Liver (tissue), 9 donors: ENCODE data around the gene ATG2B. TPM values are rescaled to one million over a fixed set of nuclear protein-coding genes. Genes with fewer than 3 reads are reported as not detected.

Experiments used
- DNase-seq: peaks from one replicate; pipeline ENCODE4 v3.0.0-alpha.2; 2017; ENCODE audit warnings: low spot score
- H3K27ac ChIP-seq, 2 donors: one replicate each; pipeline ENCODE4 v1.7.0; 2013; ENCODE audit warnings: inconsistent platforms in 2 of 2, low read length in 2 of 2, control low read depth in 1 of 2, low read depth in 1 of 2, mild to moderate bottlenecking in 1 of 2
- H3K27me3 ChIP-seq, 4 donors: one replicate each; pipeline versions ENCODE4 v1.6.1 to v1.7.0; 2013; ENCODE audit warnings: low read length in 3 of 4, inconsistent platforms in 1 of 4, mild to moderate bottlenecking in 1 of 4, moderate library complexity in 1 of 4; ENCODE audit not compliant: control insufficient read depth in 4 of 4, insufficient read depth in 4 of 4
- H3K36me3 ChIP-seq, 4 donors: one replicate each; pipeline versions ENCODE4 v1.6.1 to v1.7.0; 2013; ENCODE audit warnings: low read length in 3 of 4, mild to moderate bottlenecking in 3 of 4, low read depth in 1 of 4, moderate library complexity in 1 of 4; ENCODE audit not compliant: control insufficient read depth in 4 of 4, insufficient read depth in 3 of 4
- H3K4me1 ChIP-seq, 4 donors: one replicate each; pipeline versions ENCODE4 v1.6.1 to v1.7.0; 2013; ENCODE audit warnings: low read length in 3 of 4, mild to moderate bottlenecking in 3 of 4, moderate library complexity in 1 of 4; ENCODE audit not compliant: control insufficient read depth in 4 of 4, insufficient read depth in 4 of 4
- H3K4me3 ChIP-seq, 3 donors: one replicate each; pipeline versions ENCODE4 v1.6.1 to v1.7.0; 2013; ENCODE audit warnings: low read length in 3 of 3, control low read depth in 1 of 3, low read depth in 1 of 3, mild to moderate bottlenecking in 1 of 3
- H3K9ac ChIP-seq, 2 donors: one replicate each; pipeline ENCODE4 v1.7.0; 2013; ENCODE audit warnings: low read length in 2 of 2, mild to moderate bottlenecking in 2 of 2, moderate library complexity in 2 of 2, control low read depth in 1 of 2, low read depth in 1 of 2
- H3K9me3 ChIP-seq, 4 donors: one replicate each; pipeline versions ENCODE4 v1.6.1 to v1.7.0; 2013; ENCODE audit warnings: low read length in 3 of 4; ENCODE audit not compliant: control insufficient read depth in 4 of 4
- ATF3 ChIP-seq: IDR thresholded peaks from 2 replicates; pipeline ENCODE4 v1.6.1; 2016; ENCODE audit warnings: antibody characterized with exemption
- CTCF ChIP-seq: fragments of 150-350 bp; IDR thresholded peaks from 2 replicates; pipeline ENCODE4 v1.5.1; 2017; ENCODE audit warnings: improper control_type of control experiment, low read depth, low read length; ENCODE audit not compliant: missing input control
- EGR1 ChIP-seq, 2 donors: IDR thresholded peaks; 2 replicates each; pipeline ENCODE4 v1.6.1; 2016 to 2018; ENCODE audit warnings: antibody characterized with exemption in 2 of 2, low read depth in 2 of 2
- FOXA1 ChIP-seq: IDR thresholded peaks from 2 replicates; pipeline ENCODE4 v1.6.1; 2016; ENCODE audit warnings: antibody characterized with exemption
- FOXA2 ChIP-seq: IDR thresholded peaks from 2 replicates; pipeline ENCODE4 v1.6.1; 2016; ENCODE audit warnings: antibody characterized with exemption
- GABPA ChIP-seq, 2 donors: IDR thresholded peaks in 1 of 2; conservative IDR thresholded peaks in 1 of 2; 2 replicates each; pipeline ENCODE4 v1.6.1; 2016; ENCODE audit warnings: antibody characterized with exemption in 2 of 2, mild to moderate bottlenecking in 1 of 2, moderate library complexity in 1 of 2
- HNF4A ChIP-seq, 2 donors: conservative IDR thresholded peaks; 2 replicates each; pipeline ENCODE4 v1.6.1; 2016; ENCODE audit warnings: antibody characterized with exemption in 2 of 2, mild to moderate bottlenecking in 2 of 2
- HNF4G ChIP-seq: IDR thresholded peaks from 2 replicates; pipeline ENCODE4 v1.6.1; 2016; ENCODE audit warnings: antibody characterized with exemption
- JUND ChIP-seq, 2 donors: IDR thresholded peaks; 2 replicates each; pipeline ENCODE4 v1.6.1; 2016; ENCODE audit warnings: antibody characterized with exemption in 2 of 2
- MAX ChIP-seq: IDR thresholded peaks from 2 replicates; pipeline ENCODE4 v1.6.1; 2016; ENCODE audit warnings: antibody characterized with exemption
- NR2F2 ChIP-seq: IDR thresholded peaks from 2 replicates; pipeline ENCODE4 v1.6.1; 2016; ENCODE audit warnings: antibody characterized with exemption
- RAD21 ChIP-seq, 2 donors: IDR thresholded peaks; 2 replicates each; pipeline ENCODE4 v1.6.1; 2016; ENCODE audit warnings: antibody characterized with exemption in 2 of 2, mild to moderate bottlenecking in 2 of 2
- REST ChIP-seq: IDR thresholded peaks from 2 replicates; pipeline ENCODE4 v1.6.1; 2016; ENCODE audit warnings: antibody characterized with exemption, mild to moderate bottlenecking
- RXRA ChIP-seq, 2 donors: IDR thresholded peaks; 2 replicates each; pipeline ENCODE4 v1.6.1; 2017 to 2018; ENCODE audit warnings: antibody characterized with exemption in 2 of 2, mild to moderate bottlenecking in 1 of 2
- SP1 ChIP-seq: IDR thresholded peaks from 2 replicates; pipeline ENCODE4 v1.6.1; 2018; ENCODE audit warnings: antibody characterized with exemption, mild to moderate bottlenecking
- TAF1 ChIP-seq: conservative IDR thresholded peaks from 2 replicates; pipeline ENCODE4 v1.6.1; 2016; ENCODE audit warnings: antibody characterized with exemption, mild to moderate bottlenecking
- YY1 ChIP-seq: IDR thresholded peaks from 2 replicates; pipeline ENCODE4 v1.6.1; 2016; ENCODE audit warnings: antibody characterized with exemption, mild to moderate bottlenecking
- ZBTB33 ChIP-seq: IDR thresholded peaks from 2 replicates; pipeline ENCODE4 v1.6.1; 2016; ENCODE audit warnings: antibody characterized with exemption
- WGBS: extraction: QIAGEN DNeasy Blood & Tissue Kit; methylation state at CpG from one replicate; pipeline ENCODE4 v1.1.7; 2013; 5-methylcytosine and 5-hydroxymethylcytosine counted together
- polyA plus RNA-seq, 2 donors: library from polyadenylated mRNA; stranded (reverse) in 1 of 2; unstranded in 1 of 2; fragments of 200-250 nt in 1 of 2; fragments of >200 nt in 1 of 2; fragmentation: Nextera tagmentation in 1 of 2; extraction: Ambion mirVana in 1 of 2; gene quantifications; one replicate each; pipeline versions ENCODE4 v1.2.1 to v1.2.3, GENCODE V29; 2013 to 2015
- total RNA-seq, 2 donors: library from RNA; depleted of rRNA; stranded (reverse); fragments of >200 nt; gene quantifications; one replicate each; pipeline ENCODE4 v1.2.3, GENCODE V29; 2014
- donor health status: healthy.
- donor health status: healthy.
- donor health status: healthy.
- donor health status: healthy.
- donor health status: healthy.

Gene ATG2B
- total and polyA plus RNA-seq, 4 donors: 4.7 to 36.0 (median 20.5) TPM

- Histone ChIP-seq H3K9ac (no peak overlapping the region), H3K4me3 (no peak overlapping the region), H3K36me3 (no peaks in the 10 kb centered on the region), H3K27ac (no peak overlapping the region), H3K4me1 (peaks cover 0 to 14% (median 10%) of the 10 kb centered on the region in 4 donors), H3K27me3 (no peaks in the 10 kb centered on the region), H3K9me3 (no peaks in the 10 kb centered on the region)
- TF ChIP-seq ATF3: no peak
- TF ChIP-seq SP1: no peak
- TF ChIP-seq YY1: no peak
- TF ChIP-seq EGR1 (IDR thresholded peaks at IDR 0.05; ENCODE audit: low read depth in 2 of 2): no peak
- peak; percentile 31 for DNase-seq
- WGBS: 88% methylated on average over 10 of the region's 10 CpGs
These were observed 93.8 kb downstream of the ATG2B start for GRCh38 chr14:96269359-96269710.

- WGBS: 54% methylated on average over 22 of the region's 22 CpGs
- Histone ChIP-seq H3K4me1 (peaks cover 0 to 14% (median 10%) of the 10 kb centered on the region in 4 donors), H3K9ac (no peak overlapping the region), H3K9me3 (no peaks in the 10 kb centered on the region), H3K36me3 (no peaks in the 10 kb centered on the region), H3K27ac (peak overlapping the region; percentile 0 to 8), H3K4me3 (no peak overlapping the region), H3K27me3 (no peaks in the 10 kb centered on the region)
- DNase-seq: peak; percentile 33
- TF ChIP-seq RXRA (IDR thresholded peaks at IDR 0.05) (no peak), NR2F2 (no peak), ATF3 (no peak), RAD21 (IDR thresholded peaks at IDR 0.05) (peak in 1 of 2 donors; percentile 8), GABPA (IDR thresholded peaks at IDR 0.05 in 1 of 2, conservative IDR thresholded peaks at IDR 0.05 in 1 of 2) (no peak), JUND (IDR thresholded peaks at IDR 0.05) (peak in 1 of 2 donors; percentile 38), YY1 (no peak)
These were observed 94.4 kb downstream of the ATG2B start for GRCh38 chr14:96268431-96269358.

GRCh38 chr14:96267916-96268315, 95.2 kb downstream of the ATG2B start:
- WGBS: 96% methylated on average over 5 of the region's 5 CpGs
- DNase-seq: peak; percentile 31
- H3K36me3 ChIP-seq: no peaks in the 10 kb centered on the region
- H3K27ac ChIP-seq: peak overlapping the region in 1 of 2 donors; percentile 0
- no peak overlapping the region for H3K4me3 ChIP-seq
- no peaks in the 10 kb centered on the region for H3K27me3 ChIP-seq
- H3K9ac ChIP-seq: no peak overlapping the region
- no peaks in the 10 kb centered on the region for H3K9me3 ChIP-seq
- H3K4me1 ChIP-seq: peaks cover 0 to 14% (median 10%) of the 10 kb centered on the region in 4 donors
- TF ChIP-seq ATF3: no peak
- no peak for TF ChIP-seq GABPA (IDR thresholded peaks at IDR 0.05 in 1 of 2, conservative IDR thresholded peaks at IDR 0.05 in 1 of 2)
- TF ChIP-seq FOXA1: no peak
- TF ChIP-seq FOXA2: no peak
- no peak for TF ChIP-seq MAX
- TF ChIP-seq HNF4G: no peak
- TF ChIP-seq HNF4A (conservative IDR thresholded peaks at IDR 0.05): no peak
- TF ChIP-seq JUND (IDR thresholded peaks at IDR 0.05): no peak
- TF ChIP-seq RAD21 (IDR thresholded peaks at IDR 0.05): no peak
- TF ChIP-seq YY1: no peak
- no peak for TF ChIP-seq ZBTB33
- no peak for TF ChIP-seq REST
- TF ChIP-seq CTCF: no peak
- no peak for TF ChIP-seq SP1
- TF ChIP-seq NR2F2: no peak
- TF ChIP-seq TAF1: no peak
